ENCODE data around the gene FSCN2. TPM values are rescaled to one million over a fixed set of nuclear protein-coding genes. Genes with fewer than 3 reads are reported as not detected.
A peak's percentile ranks its signal among the peaks of the same experiment; 100 is the strongest.

FSCN2 gene
- total and polyA plus RNA-seq, 10 of the 15 experiments (the other 5 are each of a cell fraction or from before 2014, with no cell fraction given): 0.12 to 2.1 (median 0.65) TPM; not detected in 3

GRCh38 chr17:81513753-81514488 is 14.3 kb upstream of the FSCN2 start (continued):
- TF ChIP-seq, protein P1, sequence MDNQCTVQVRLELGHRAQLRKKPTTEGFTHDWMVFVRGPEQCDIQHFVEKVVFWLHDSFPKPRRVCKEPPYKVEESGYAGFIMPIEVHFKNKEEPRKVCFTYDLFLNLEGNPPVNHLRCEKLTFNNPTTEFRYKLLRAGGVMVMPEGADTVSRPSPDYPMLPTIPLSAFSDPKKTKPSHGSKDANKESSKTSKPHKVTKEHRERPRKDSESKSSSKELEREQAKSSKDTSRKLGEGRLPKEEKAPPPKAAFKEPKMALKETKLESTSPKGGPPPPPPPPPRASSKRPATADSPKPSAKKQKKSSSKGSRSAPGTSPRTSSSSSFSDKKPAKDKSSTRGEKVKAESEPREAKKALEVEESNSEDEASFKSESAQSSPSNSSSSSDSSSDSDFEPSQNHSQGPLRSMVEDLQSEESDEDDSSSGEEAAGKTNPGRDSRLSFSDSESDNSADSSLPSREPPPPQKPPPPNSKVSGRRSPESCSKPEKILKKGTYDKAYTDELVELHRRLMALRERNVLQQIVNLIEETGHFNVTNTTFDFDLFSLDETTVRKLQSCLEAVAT (IDR thresholded peaks at IDR 0.05): peak; percentile 5; the same call in 1 of the 2 replicates
- TF ChIP-seq EGR1 (IDR thresholded peaks at IDR 0.05; ENCODE audit: borderline replicate concordance in 1 of 2, low read depth in 2 of 2, low read length in 2 of 2) (no peak), HDAC6 (IDR thresholded peaks at IDR 0.05; ENCODE audit: unreplicated experiment) (no peak), RUNX3 (IDR thresholded peaks at IDR 0.05; ENCODE audit: low read length) (no peak)
- TF ChIP-seq, protein P2, sequence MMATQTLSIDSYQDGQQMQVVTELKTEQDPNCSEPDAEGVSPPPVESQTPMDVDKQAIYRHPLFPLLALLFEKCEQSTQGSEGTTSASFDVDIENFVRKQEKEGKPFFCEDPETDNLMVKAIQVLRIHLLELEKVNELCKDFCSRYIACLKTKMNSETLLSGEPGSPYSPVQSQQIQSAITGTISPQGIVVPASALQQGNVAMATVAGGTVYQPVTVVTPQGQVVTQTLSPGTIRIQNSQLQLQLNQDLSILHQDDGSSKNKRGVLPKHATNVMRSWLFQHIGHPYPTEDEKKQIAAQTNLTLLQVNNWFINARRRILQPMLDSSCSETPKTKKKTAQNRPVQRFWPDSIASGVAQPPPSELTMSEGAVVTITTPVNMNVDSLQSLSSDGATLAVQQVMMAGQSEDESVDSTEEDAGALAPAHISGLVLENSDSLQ (IDR thresholded peaks at IDR 0.05): peak; percentile 17; the same call in 1 of the 2 replicates

GRCh38 chr17:81514489-81514738 is 13.8 kb upstream of the FSCN2 start:
- H3K4me1 ChIP-seq (ENCODE audit: control insufficient read depth, insufficient read depth, low read length): peaks cover 22% of the 10 kb centered on the region
- peaks cover 90% of the 10 kb centered on the region for H3K79me2 ChIP-seq (ENCODE audit: control insufficient read depth, insufficient read depth, low read length)
- intact Hi-C loops (cut with micrococcal nuclease; ENCODE audit: unreplicated experiment) (loop anchor here (10.0 kb wide), 1 partner anchor 260 kb away; no protein-coding TSS in a partner anchor), in situ Hi-C loops (cut with MboI) (no loop called here)
- H3K9ac ChIP-seq (ENCODE audit: control insufficient read depth, insufficient read depth, low read length): peak overlapping the region; percentile 87
- no peaks in the 10 kb centered on the region; the same call in 2 of the 3 replicates for H3K9me3 ChIP-seq (replicated peaks; ENCODE audit: control insufficient read depth, insufficient read depth, low read length)
- RAD21 ChIA-PET (ENCODE audit: unreplicated experiment): no interaction called here
- TF ChIP-seq MYC (IDR thresholded peaks at IDR 0.05; ENCODE audit: insufficient read depth, insufficient read length, insufficient replicate concordance, low read length, severe bottlenecking) (peak; percentile 5), EGR1 (IDR thresholded peaks at IDR 0.05; ENCODE audit: borderline replicate concordance in 1 of 2, low read depth in 2 of 2, low read length in 2 of 2) (peak in 1 of 2 experiments; percentile 68; a peak in 1 of 3 replicates), SMC3 (IDR thresholded peaks at IDR 0.05; ENCODE audit: borderline replicate concordance, low read length) (no peak)
- peak overlapping the region; percentile 87 for H3K4me3 ChIP-seq
- H3K4me2 ChIP-seq (ENCODE audit: control insufficient read depth, insufficient read depth): peak overlapping the region; percentile 95
- FAIRE-seq: no peak
- SMC1A ChIA-PET (ENCODE audit: uncharacterized antibody, unreplicated experiment): no interaction called here
- WGBS (ENCODE audit: insufficient coverage, insufficient replicate concordance, low lambda C conversion rate, missing lambda C conversion rate): no CpG with 5 or more reads among the region's 34 CpGs
- no peak for ATAC-seq
- no peaks in the 10 kb centered on the region for H3K27me3 ChIP-seq (replicated peaks in 1 of 2; ENCODE audit: control insufficient read depth in 2 of 2, insufficient read depth in 2 of 2, low read length in 1 of 2)
- POLR2A ChIA-PET: interaction anchor here (2.1 kb wide), 1 partner anchor 38 kb away, joined by 7 read pairs; the partner anchor contains the start of gene FAAP100
- CTCF ChIA-PET: no interaction called here
- H2AFZ ChIP-seq (ENCODE audit: control insufficient read depth, low read depth, low read length): no peak overlapping the region
- no TSS peak for BruUV-seq (replicated peaks)
- no peak for DNase-seq (ENCODE audit: low read depth, low spot score)
- H3K27ac ChIP-seq (ENCODE audit: control insufficient read depth, insufficient read depth): peak overlapping the region; percentile 100
- peaks cover 18 to 22% of the 10 kb centered on the region in 2 experiments for H3K36me3 ChIP-seq (ENCODE audit: control insufficient read depth in 2 of 2, insufficient read depth in 2 of 2, low read length in 1 of 2)
- H4K20me1 ChIP-seq (ENCODE audit: control insufficient read depth, insufficient read depth): peaks cover 7% of the 10 kb centered on the region

Measured in GM12878 (cell line).